Effector memory CD4-positive, alpha-beta T cell (primary cell): ENCODE data around the gene MEI1.

Source experiments
- DNase-seq, 3 donors: peaks; one replicate each; pipeline ENCODE4 v3.0.0-alpha.2; 2020
- H3K27ac ChIP-seq: 2 replicates; pipeline ENCODE4 v1.7.0; 2013; ENCODE audit warnings: mild to moderate bottlenecking, low read length, moderate library complexity; ENCODE audit not compliant: insufficient read depth, poor library complexity, severe bottlenecking
- H3K27me3 ChIP-seq: replicated peaks from 2 replicates; pipeline ENCODE4 v1.7.0; 2013; ENCODE audit warnings: mild to moderate bottlenecking, low read length; ENCODE audit not compliant: insufficient read depth, control insufficient read depth, poor library complexity, severe bottlenecking
- H3K36me3 ChIP-seq: 2 replicates; pipeline ENCODE4 v1.7.0; 2013; ENCODE audit warnings: mild to moderate bottlenecking, low read length, moderate library complexity; ENCODE audit not compliant: control insufficient read depth, insufficient read depth
- H3K4me1 ChIP-seq: 2 replicates; pipeline ENCODE4 v1.7.0; 2013; ENCODE audit warnings: low read length, mild to moderate bottlenecking; ENCODE audit not compliant: control insufficient read depth, insufficient read depth, poor library complexity, severe bottlenecking
- H3K4me3 ChIP-seq: 2 replicates; pipeline ENCODE4 v1.7.0; 2013; ENCODE audit warnings: low read length, low read depth, mild to moderate bottlenecking; ENCODE audit not compliant: insufficient read depth, poor library complexity, severe bottlenecking
- H3K9me3 ChIP-seq: 2 replicates; pipeline ENCODE4 v1.7.0; 2013; ENCODE audit warnings: mild to moderate bottlenecking, low read length, moderate library complexity; ENCODE audit not compliant: control insufficient read depth

Gene MEI1

DNA sequence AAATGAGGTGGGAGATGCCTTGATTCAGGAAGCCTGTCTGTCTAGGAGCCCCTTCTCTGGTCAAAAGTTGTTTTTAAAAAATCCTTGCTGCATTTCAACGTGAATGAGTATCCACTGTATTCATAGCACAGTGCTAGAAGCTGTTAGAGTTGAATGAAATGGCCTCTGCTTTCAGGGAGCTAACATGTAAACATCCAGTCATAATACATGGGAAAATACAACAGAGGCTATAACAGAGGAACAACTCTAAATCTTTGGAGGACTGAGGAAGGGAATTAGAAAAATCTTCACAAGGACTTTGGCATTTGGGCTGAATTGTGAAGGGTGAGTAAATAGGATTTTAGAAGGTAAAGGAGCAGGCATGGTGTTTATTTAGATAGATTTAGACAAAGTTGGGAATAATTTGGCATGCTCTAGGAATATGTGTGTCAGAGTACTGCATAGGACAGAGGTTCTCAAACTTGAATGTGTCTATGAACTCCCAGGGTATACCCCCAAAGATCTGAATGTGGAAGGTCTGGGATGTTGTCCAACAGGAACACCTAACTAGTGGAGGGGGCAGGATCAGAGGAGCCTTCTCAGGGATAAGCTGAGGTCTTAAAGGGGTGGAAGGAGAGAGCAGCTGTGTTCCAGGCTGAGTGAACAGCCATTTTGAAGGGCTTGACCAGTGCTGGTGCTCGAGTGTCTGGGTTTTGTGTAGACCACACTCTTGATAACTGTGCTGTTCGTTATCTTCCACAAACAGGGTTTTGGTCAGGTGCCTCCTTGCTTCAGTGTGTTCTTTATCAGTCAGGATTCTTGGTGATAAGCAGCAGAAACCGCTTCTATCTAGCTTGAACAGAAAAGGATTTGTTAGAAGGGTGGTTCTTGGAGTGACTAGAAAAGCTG is 146.3 kb downstream of the MEI1 start:
- Histone ChIP-seq H3K4me1 (peaks cover 4% of the 10 kb centered on the region), H3K36me3 (peaks cover 10% of the 10 kb centered on the region), H3K4me3 (no peak overlapping the region), H3K27ac (no peak overlapping the region), H3K9me3 (no peaks in the 10 kb centered on the region), H3K27me3 (no peaks in the 10 kb centered on the region)
- DNase-seq, result no peak

GRCh38 chr22:41846268-41846987 is 147.1 kb downstream of the MEI1 start:
- Histone ChIP-seq H3K4me3 (no peak overlapping the region), H3K4me1 (peaks cover 4% of the 10 kb centered on the region), H3K9me3 (no peaks in the 10 kb centered on the region), H3K36me3 (peaks cover 10% of the 10 kb centered on the region), H3K27me3 (no peaks in the 10 kb centered on the region), H3K27ac (no peak overlapping the region)
- DNase-seq, result no peak

- Histone ChIP-seq H3K36me3 (peaks cover 8% of the 10 kb centered on the region), H3K9me3 (no peaks in the 10 kb centered on the region), H3K27ac (no peak overlapping the region), H3K4me3 (no peak overlapping the region), H3K27me3 (no peaks in the 10 kb centered on the region), H3K4me1 (peaks cover 4% of the 10 kb centered on the region)
- no peak for DNase-seq
Measured at GRCh38 chr22:41847300-41847699, 148.0 kb downstream of the MEI1 start.

- Histone ChIP-seq H3K36me3 (peaks cover 3% of the 10 kb centered on the region), H3K4me1 (peaks cover 4% of the 10 kb centered on the region)
Measured at GRCh38 chr22:41848468-41848867, 149.2 kb downstream of the MEI1 start.

More at GRCh38 chr22:41848468-41848867, 149.2 kb downstream of the MEI1 start:
- DNase-seq, result no peak
- H3K4me3 ChIP-seq, result no peak overlapping the region
- H3K9me3 ChIP-seq, result no peaks in the 10 kb centered on the region
- H3K27me3 ChIP-seq, result no peaks in the 10 kb centered on the region
- no peak overlapping the region for H3K27ac ChIP-seq
